Liver (tissue), 9 donors: ENCODE results near the gene STRA6. TPM values are rescaled to one million over a fixed set of nuclear protein-coding genes. Genes with fewer than 3 reads are reported as not detected.
A peak's percentile ranks its signal among the peaks of the same experiment; 100 is the strongest.

Experiments
- DNase-seq: peaks from one replicate; pipeline ENCODE4 v3.0.0-alpha.2; 2017; ENCODE audit warnings: low spot score
- H3K27ac ChIP-seq, 2 donors: one replicate each; pipeline ENCODE4 v1.7.0; 2013; ENCODE audit warnings: inconsistent platforms in 2 of 2, low read length in 2 of 2, control low read depth in 1 of 2, low read depth in 1 of 2, mild to moderate bottlenecking in 1 of 2
- H3K27me3 ChIP-seq, 4 donors: one replicate each; pipeline versions ENCODE4 v1.6.1 to v1.7.0; 2013; ENCODE audit warnings: low read length in 3 of 4, inconsistent platforms in 1 of 4, mild to moderate bottlenecking in 1 of 4, moderate library complexity in 1 of 4; ENCODE audit not compliant: control insufficient read depth in 4 of 4, insufficient read depth in 4 of 4
- H3K36me3 ChIP-seq, 4 donors: one replicate each; pipeline versions ENCODE4 v1.6.1 to v1.7.0; 2013; ENCODE audit warnings: low read length in 3 of 4, mild to moderate bottlenecking in 3 of 4, low read depth in 1 of 4, moderate library complexity in 1 of 4; ENCODE audit not compliant: control insufficient read depth in 4 of 4, insufficient read depth in 3 of 4
- H3K4me1 ChIP-seq, 4 donors: one replicate each; pipeline versions ENCODE4 v1.6.1 to v1.7.0; 2013; ENCODE audit warnings: low read length in 3 of 4, mild to moderate bottlenecking in 3 of 4, moderate library complexity in 1 of 4; ENCODE audit not compliant: control insufficient read depth in 4 of 4, insufficient read depth in 4 of 4
- H3K4me3 ChIP-seq, 3 donors: one replicate each; pipeline versions ENCODE4 v1.6.1 to v1.7.0; 2013; ENCODE audit warnings: low read length in 3 of 3, control low read depth in 1 of 3, low read depth in 1 of 3, mild to moderate bottlenecking in 1 of 3
- H3K9ac ChIP-seq, 2 donors: one replicate each; pipeline ENCODE4 v1.7.0; 2013; ENCODE audit warnings: low read length in 2 of 2, mild to moderate bottlenecking in 2 of 2, moderate library complexity in 2 of 2, control low read depth in 1 of 2, low read depth in 1 of 2
- H3K9me3 ChIP-seq, 4 donors: one replicate each; pipeline versions ENCODE4 v1.6.1 to v1.7.0; 2013; ENCODE audit warnings: low read length in 3 of 4; ENCODE audit not compliant: control insufficient read depth in 4 of 4
- CTCF ChIP-seq: fragments of 150-350 bp; IDR thresholded peaks from 2 replicates; pipeline ENCODE4 v1.5.1; 2017; ENCODE audit warnings: improper control_type of control experiment, low read depth, low read length; ENCODE audit not compliant: missing input control
- EGR1 ChIP-seq, 2 donors: IDR thresholded peaks; 2 replicates each; pipeline ENCODE4 v1.6.1; 2016 to 2018; ENCODE audit warnings: antibody characterized with exemption in 2 of 2, low read depth in 2 of 2
- GABPA ChIP-seq, 2 donors: IDR thresholded peaks in 1 of 2; conservative IDR thresholded peaks in 1 of 2; 2 replicates each; pipeline ENCODE4 v1.6.1; 2016; ENCODE audit warnings: antibody characterized with exemption in 2 of 2, mild to moderate bottlenecking in 1 of 2, moderate library complexity in 1 of 2
- HNF4G ChIP-seq: IDR thresholded peaks from 2 replicates; pipeline ENCODE4 v1.6.1; 2016; ENCODE audit warnings: antibody characterized with exemption
- JUND ChIP-seq, 2 donors: IDR thresholded peaks; 2 replicates each; pipeline ENCODE4 v1.6.1; 2016; ENCODE audit warnings: antibody characterized with exemption in 2 of 2
- NR2F2 ChIP-seq: IDR thresholded peaks from 2 replicates; pipeline ENCODE4 v1.6.1; 2016; ENCODE audit warnings: antibody characterized with exemption
- RAD21 ChIP-seq, 2 donors: IDR thresholded peaks; 2 replicates each; pipeline ENCODE4 v1.6.1; 2016; ENCODE audit warnings: antibody characterized with exemption in 2 of 2, mild to moderate bottlenecking in 2 of 2
- RXRA ChIP-seq, 2 donors: IDR thresholded peaks; 2 replicates each; pipeline ENCODE4 v1.6.1; 2017 to 2018; ENCODE audit warnings: antibody characterized with exemption in 2 of 2, mild to moderate bottlenecking in 1 of 2
- TAF1 ChIP-seq: conservative IDR thresholded peaks from 2 replicates; pipeline ENCODE4 v1.6.1; 2016; ENCODE audit warnings: antibody characterized with exemption, mild to moderate bottlenecking
- ZBTB33 ChIP-seq: IDR thresholded peaks from 2 replicates; pipeline ENCODE4 v1.6.1; 2016; ENCODE audit warnings: antibody characterized with exemption
- whole genome bisulfite sequencing: extraction: QIAGEN DNeasy Blood & Tissue Kit; methylation state at CpG from one replicate; pipeline ENCODE4 v1.1.7; 2013; 5-methylcytosine and 5-hydroxymethylcytosine counted together
- polyA plus RNA-seq, 2 donors: library from polyadenylated mRNA; stranded (reverse) in 1 of 2; unstranded in 1 of 2; fragments of 200-250 nt in 1 of 2; fragments of >200 nt in 1 of 2; fragmentation: Nextera tagmentation in 1 of 2; extraction: Ambion mirVana in 1 of 2; gene quantifications; one replicate each; pipeline versions ENCODE4 v1.2.1 to v1.2.3, GENCODE V29; 2013 to 2015
- total RNA-seq, 2 donors: library from RNA; depleted of rRNA; stranded (reverse); fragments of >200 nt; gene quantifications; one replicate each; pipeline ENCODE4 v1.2.3, GENCODE V29; 2014
- TF ChIP-seq, protein P1 (sequence below): IDR thresholded peaks from 2 replicates; pipeline ENCODE4 v1.6.1; 2016; ENCODE audit warnings: antibody characterized with exemption
- TF ChIP-seq, protein P2 (sequence below): IDR thresholded peaks from 2 replicates; pipeline ENCODE4 v1.6.1; 2016; ENCODE audit warnings: antibody characterized with exemption, mild to moderate bottlenecking
- TF ChIP-seq, protein P3 (sequence below): IDR thresholded peaks from 2 replicates; pipeline ENCODE4 v1.6.1; 2016; ENCODE audit warnings: antibody characterized with exemption
- donor health status: healthy.
- donor health status: healthy.
- donor health status: healthy.
- donor health status: healthy.
- donor health status: healthy.

Gene STRA6
- total and polyA plus RNA-seq, 4 donors, result 3.1 TPM; not detected in 3

DNA sequence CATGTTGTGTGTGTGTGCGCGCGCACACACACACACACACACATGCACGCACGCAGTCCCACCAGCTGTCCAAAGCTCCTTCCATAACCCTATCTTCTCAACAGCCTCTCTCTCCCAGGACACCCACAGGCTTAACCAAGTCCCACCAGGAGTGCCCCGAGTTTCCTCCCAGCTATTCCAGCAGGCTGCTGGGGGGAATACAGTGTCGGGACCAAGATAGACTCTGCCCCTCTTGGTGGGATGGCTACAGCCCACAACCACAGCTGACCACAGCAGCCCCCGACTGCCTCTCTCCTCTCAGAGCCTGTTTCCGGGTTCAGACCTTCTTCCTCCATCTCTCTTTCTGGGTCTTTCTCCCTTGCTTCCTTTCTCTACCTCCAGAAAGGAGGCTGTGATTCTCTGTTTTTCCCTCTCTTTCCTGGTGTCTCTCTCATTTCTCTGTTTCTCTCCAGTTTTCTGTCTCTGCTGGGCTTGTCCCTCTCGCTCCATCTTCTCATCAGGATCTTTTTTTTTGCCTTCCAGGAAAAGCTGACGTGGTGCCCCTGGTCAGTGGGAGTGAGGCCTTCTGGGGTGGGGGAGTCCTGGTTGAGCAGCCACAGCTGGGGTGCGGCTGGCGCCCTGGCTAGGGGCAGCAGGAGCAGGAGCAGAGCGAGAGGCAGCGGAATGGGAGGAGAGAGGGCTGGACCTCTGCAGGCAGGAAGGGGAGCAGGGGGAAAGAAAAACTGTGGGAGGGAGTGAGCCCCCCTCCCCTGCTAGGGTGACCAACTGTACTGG, 32.3 kb downstream of the STRA6 start:
- Histone ChIP-seq H3K27me3 (no peaks in the 10 kb centered on the region), H3K4me3 (no peak overlapping the region), H3K4me1 (peaks cover 0 to 3% (median 0%) of the 10 kb centered on the region in 4 donors), H3K27ac (no peak overlapping the region), H3K9me3 (no peaks in the 10 kb centered on the region), H3K36me3 (no peaks in the 10 kb centered on the region), H3K9ac (no peak overlapping the region)
- DNase-seq, result no peak
- TF ChIP-seq, protein P1, sequence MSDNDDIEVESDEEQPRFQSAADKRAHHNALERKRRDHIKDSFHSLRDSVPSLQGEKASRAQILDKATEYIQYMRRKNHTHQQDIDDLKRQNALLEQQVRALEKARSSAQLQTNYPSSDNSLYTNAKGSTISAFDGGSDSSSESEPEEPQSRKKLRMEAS, result no peak
- TF ChIP-seq RAD21 (IDR thresholded peaks at IDR 0.05) (no peak), EGR1 (IDR thresholded peaks at IDR 0.05; ENCODE audit: low read depth in 2 of 2) (no peak), GABPA (IDR thresholded peaks at IDR 0.05 in 1 of 2, conservative IDR thresholded peaks at IDR 0.05 in 1 of 2) (no peak), RXRA (IDR thresholded peaks at IDR 0.05) (no peak), HNF4G (no peak), JUND (IDR thresholded peaks at IDR 0.05) (no peak)
- TF ChIP-seq, protein P2, sequence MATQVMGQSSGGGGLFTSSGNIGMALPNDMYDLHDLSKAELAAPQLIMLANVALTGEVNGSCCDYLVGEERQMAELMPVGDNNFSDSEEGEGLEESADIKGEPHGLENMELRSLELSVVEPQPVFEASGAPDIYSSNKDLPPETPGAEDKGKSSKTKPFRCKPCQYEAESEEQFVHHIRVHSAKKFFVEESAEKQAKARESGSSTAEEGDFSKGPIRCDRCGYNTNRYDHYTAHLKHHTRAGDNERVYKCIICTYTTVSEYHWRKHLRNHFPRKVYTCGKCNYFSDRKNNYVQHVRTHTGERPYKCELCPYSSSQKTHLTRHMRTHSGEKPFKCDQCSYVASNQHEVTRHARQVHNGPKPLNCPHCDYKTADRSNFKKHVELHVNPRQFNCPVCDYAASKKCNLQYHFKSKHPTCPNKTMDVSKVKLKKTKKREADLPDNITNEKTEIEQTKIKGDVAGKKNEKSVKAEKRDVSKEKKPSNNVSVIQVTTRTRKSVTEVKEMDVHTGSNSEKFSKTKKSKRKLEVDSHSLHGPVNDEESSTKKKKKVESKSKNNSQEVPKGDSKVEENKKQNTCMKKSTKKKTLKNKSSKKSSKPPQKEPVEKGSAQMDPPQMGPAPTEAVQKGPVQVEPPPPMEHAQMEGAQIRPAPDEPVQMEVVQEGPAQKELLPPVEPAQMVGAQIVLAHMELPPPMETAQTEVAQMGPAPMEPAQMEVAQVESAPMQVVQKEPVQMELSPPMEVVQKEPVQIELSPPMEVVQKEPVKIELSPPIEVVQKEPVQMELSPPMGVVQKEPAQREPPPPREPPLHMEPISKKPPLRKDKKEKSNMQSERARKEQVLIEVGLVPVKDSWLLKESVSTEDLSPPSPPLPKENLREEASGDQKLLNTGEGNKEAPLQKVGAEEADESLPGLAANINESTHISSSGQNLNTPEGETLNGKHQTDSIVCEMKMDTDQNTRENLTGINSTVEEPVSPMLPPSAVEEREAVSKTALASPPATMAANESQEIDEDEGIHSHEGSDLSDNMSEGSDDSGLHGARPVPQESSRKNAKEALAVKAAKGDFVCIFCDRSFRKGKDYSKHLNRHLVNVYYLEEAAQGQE, result no peak
- 84% methylated on average over 15 of the region's 15 CpGs for WGBS

DNA sequence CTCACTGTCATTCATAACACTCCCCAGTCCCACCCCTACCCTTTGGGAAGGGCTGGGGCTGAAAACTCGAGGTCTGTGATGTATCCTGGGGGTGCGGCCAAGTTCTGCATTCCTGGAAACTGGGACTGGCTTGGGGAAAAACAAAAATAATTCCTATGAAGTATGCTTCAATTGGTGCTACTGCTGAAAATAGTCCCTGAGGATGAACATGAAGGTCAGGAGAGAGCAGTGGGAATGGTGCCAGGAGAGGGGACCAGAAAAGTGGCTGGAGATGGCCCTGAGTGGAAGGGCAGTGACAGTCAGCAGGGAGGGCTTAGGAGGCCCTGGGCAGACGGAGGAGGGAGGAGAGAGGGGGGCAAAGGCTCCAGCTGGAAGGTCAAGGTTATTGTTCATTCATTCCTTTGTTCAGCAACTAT, 33.9 kb downstream of the STRA6 start:
- Histone ChIP-seq H3K9ac (no peak overlapping the region), H3K4me1 (peaks cover 0 to 3% (median 0%) of the 10 kb centered on the region in 4 donors), H3K36me3 (no peaks in the 10 kb centered on the region), H3K27me3 (no peaks in the 10 kb centered on the region), H3K9me3 (peaks cover 0 to 6% (median 0%) of the 10 kb centered on the region in 4 donors), H3K4me3 (no peak overlapping the region), H3K27ac (no peak overlapping the region)
- no peak for DNase-seq
- TF ChIP-seq NR2F2 (peak; percentile 81), RXRA (IDR thresholded peaks at IDR 0.05) (peak in 1 of 2 donors; percentile 4), JUND (IDR thresholded peaks at IDR 0.05) (no peak)
- 48% methylated on average over 3 of the region's 3 CpGs for WGBS

DNA sequence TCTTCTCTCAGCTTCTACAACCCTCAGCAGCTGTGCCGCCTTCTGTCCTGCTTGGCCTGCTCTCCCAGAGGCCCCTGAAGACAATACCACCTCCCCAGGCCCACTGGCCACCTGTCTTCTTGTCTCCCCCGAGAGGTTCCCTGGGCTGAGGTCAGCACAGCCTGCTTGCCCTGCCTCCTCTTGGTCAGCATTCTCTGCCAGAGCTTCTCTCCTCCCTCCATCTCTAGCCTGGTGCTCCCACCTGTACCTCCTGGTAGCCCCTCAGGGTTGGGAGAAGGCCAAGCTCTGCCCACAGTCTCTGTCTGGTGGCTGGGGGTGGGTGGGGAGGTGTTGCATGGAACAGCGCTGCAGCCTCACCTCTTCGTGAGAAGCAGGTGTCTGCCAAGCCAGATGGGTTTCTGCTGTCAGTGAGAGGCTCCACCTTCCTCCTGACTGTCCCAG, 34.7 kb downstream of the STRA6 start:
- no peaks in the 10 kb centered on the region for H3K27me3 ChIP-seq
- WGBS, result 83% methylated on average over 4 of the region's 4 CpGs
- DNase-seq, result no peak

More for the DNA sequence above, 34.7 kb downstream of the STRA6 start:
- Histone ChIP-seq H3K9ac (no peak overlapping the region), H3K9me3 (peaks cover 0 to 6% (median 0%) of the 10 kb centered on the region in 4 donors), H3K27ac (no peak overlapping the region), H3K4me3 (no peak overlapping the region), H3K36me3 (no peaks in the 10 kb centered on the region), H3K4me1 (peaks cover 0 to 3% (median 0%) of the 10 kb centered on the region in 4 donors)
- TF ChIP-seq, protein P3, sequence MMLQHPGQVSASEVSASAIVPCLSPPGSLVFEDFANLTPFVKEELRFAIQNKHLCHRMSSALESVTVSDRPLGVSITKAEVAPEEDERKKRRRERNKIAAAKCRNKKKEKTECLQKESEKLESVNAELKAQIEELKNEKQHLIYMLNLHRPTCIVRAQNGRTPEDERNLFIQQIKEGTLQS, result no peak
- TF ChIP-seq ZBTB33 (no peak), GABPA (IDR thresholded peaks at IDR 0.05 in 1 of 2, conservative IDR thresholded peaks at IDR 0.05 in 1 of 2) (no peak), EGR1 (IDR thresholded peaks at IDR 0.05; ENCODE audit: low read depth in 2 of 2) (no peak), CTCF (no peak), NR2F2 (no peak), TAF1 (no peak)
